GM19463 (cell line): ENCODE results near the gene CLEC18A.
"Not testable (repeated sequence)": the region's sequence is repeated elsewhere in the genome, so short reads cannot be mapped to it uniquely, and the experiment has no call there.

Source experiments
- ATAC-seq: cut with Tn5 transposase; IDR thresholded peaks from one replicate; pipeline ENCODE4 v1.9.1; 2021; ENCODE audit warnings: mild to moderate bottlenecking, moderate library complexity; ENCODE audit not compliant: unreplicated experiment

Gene CLEC18A

DNA sequence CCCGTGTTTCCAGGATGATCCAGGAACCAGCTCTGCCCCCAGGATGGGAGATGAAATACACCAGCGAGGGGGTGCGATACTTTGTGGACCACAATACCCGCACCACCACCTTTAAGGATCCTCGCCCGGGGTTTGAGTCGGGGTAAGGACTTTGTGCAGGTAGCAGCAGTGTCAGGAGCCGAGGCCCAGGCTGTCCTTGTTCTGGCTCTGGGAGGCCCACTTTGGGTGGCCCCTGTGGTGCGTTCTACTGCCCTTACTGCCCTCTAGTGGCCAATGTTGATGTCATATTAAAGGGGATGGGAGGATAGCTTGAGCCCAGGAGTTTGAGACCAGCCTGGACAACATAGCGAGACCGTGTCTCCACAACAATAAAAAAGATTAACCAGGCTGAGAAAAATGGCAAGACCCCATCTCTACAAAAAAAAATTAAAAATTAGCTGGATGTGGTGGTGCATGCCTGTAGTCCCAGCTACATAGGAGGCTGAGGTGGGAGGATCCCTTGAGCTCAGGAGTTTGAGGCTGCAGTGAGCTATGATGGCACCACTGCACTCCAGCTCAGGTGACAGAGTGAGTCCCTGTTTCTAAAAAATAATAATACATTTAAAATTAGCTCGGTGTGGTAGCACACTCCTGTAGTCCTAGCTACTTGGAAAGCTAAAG is 20.9 kb upstream of the CLEC18A start:
- no peak for ATAC-seq

DNA sequence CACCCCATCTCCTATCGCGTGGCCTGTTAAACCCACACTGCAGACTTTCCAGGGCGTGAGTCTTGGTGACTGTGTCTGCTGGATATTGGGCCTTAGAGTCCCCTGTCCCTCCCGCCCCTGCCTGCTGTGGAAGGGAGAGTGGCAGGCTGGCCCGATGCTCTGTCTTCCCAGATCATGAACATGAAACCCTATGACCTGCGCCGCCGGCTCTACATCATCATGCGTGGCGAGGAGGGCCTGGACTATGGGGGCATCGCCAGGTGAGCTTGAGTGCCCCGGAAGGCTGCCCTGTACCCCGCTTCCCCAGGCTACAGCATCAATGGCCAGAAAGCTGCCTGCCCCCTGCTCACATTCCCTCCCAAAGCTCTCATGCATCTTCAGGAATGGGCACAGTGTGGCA is 19.5 kb upstream of the CLEC18A start:
- ATAC-seq: no peak

- ATAC-seq: no peak
Measured at GRCh38 chr16:69932228-69932627, 18.9 kb upstream of the CLEC18A start.

- ATAC-seq: no peak
Measured at GRCh38 chr16:69932691-69933392, 18.3 kb upstream of the CLEC18A start.

GRCh38 chr16:69934044-69934443 is 17.1 kb upstream of the CLEC18A start:
- no peak for ATAC-seq

DNA sequence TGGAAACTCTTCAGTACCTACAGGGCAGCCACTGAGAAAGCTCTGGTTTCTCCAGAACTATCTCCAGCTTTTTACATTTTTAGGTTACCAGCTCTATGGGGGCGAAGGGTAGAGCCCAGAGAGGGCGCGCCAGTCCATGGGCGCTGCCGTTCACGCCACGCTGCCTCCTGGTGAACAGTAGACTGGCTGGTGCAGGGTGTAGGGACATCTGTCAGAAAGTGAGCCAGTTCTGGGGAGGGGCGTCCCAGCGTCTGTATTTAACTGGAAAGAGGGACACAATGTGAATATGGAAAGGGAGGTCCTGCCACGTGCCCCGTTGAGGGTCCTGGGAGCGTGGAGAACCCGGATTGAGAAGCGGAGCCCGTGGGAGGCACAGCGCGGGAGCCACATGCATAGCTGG is 16.4 kb upstream of the CLEC18A start:
- ATAC-seq: no peak

DNA sequence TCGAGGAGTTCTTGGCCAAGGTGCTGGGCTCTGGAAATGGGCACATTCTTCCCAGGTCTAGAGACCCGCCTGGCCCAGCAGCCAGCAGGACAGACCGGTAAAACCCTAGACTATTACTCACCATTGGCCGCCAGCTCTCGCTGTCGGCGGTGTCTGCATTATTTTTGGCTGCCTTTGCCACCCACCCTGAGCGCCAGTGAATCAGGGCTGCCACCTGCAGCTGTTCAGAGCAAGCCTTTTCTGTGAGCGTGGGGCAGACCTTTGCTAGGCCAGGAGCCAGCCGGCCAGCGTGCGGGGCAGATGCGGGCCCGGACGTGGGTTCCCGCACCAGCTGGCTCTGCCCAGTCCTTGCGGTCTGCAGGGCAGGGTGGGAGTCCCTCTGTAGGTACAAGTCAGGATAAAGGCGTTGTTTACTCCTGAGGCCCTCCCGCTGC is 15.8 kb upstream of the CLEC18A start:
- no peak for ATAC-seq

DNA sequence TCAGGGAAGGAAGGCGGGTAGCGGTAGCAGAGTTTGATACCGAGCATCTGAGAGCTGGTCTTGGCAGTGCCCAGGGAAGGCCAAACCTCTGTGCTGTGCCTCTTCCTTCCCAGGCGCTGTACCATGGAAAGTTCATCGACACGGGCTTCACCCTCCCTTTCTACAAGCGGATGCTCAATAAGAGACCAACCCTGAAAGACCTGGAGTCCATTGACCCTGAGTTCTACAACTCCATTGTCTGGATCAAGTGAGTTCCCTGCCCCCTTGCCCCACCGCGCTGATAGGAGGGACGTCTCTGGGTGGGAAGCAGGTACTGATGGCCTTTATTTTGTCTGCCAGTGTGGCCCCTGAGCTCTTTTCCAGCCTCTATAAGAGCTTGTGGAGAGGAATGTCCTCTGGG is 15.4 kb upstream of the CLEC18A start:
- ATAC-seq: no peak

GRCh38 chr16:69936252-69936651 is 14.9 kb upstream of the CLEC18A start:
- ATAC-seq: no peak

DNA sequence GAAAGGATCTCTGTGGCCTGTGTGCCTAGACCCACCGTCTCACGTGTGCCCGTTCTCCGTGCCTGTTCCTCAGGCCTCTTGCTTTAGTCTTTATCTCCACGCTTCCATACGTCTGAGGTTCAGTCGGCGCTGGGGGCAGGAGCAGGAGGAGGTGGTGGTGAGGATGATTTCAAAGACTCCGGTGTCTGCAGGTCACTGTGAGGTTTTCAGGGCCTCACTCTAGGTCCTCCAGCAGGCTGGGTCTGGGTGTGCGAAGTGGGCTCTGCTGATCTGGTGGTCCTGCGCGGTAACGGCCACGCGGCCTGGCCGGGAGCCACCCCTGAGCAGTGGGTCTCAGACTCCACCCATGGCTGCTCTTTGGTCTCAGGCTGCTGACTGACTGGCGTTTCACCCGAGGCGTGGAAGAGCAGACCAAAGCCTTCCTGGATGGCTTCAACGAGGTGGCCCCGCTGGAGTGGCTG is 14.4 kb upstream of the CLEC18A start:
- no peak for ATAC-seq

GRCh38 chr16:69937465-69937951 is 13.6 kb upstream of the CLEC18A start:
- ATAC-seq: no peak

- no peak for ATAC-seq
Measured at GRCh38 chr16:69938981-69939820, 11.9 kb upstream of the CLEC18A start.

- ATAC-seq: no peak
Measured at GRCh38 chr16:69939821-69940585, 11.1 kb upstream of the CLEC18A start.

DNA sequence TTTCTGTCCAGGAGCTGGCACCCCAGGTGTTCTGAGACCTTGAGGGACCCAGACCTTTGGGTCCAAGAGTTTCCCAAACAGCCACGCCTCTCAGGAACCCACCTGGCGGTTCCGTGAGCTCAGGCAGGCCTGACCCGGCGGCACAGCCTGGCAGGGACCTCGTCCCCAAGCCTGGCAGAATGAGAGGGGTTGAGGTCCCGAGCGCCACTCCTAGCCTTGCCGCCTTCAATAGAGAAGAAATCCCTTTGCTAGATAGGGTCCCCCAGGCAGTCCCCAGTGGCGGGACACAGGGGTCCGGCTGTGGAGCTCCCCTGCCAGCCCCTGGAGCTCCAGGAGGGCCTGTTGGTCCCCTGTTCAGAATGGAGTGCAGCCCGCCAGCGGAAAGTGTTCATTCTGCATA is 10.5 kb upstream of the CLEC18A start:
- no peak for ATAC-seq

- no peak for ATAC-seq
Measured at GRCh38 chr16:69941251-69942098, 9.7 kb upstream of the CLEC18A start.

DNA sequence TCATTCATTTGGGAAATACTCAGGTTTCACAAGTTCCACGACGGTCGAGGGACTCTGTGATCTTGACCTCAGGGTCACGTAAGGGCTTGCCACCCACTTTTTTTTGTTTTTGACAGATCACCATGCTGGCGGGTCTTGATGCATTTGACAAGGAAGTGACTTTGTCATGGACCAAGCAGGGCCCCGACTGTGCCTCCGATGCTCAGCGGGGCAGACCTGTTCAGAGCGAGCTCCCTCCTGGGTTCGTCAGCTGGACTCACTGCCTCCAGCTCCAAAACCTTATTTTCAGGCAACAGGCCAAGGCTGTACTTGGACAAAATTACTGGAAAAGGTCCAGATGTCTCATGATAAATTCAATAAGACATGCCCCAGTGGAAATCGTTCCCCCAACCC is 9.0 kb upstream of the CLEC18A start:
- no peak for ATAC-seq

DNA sequence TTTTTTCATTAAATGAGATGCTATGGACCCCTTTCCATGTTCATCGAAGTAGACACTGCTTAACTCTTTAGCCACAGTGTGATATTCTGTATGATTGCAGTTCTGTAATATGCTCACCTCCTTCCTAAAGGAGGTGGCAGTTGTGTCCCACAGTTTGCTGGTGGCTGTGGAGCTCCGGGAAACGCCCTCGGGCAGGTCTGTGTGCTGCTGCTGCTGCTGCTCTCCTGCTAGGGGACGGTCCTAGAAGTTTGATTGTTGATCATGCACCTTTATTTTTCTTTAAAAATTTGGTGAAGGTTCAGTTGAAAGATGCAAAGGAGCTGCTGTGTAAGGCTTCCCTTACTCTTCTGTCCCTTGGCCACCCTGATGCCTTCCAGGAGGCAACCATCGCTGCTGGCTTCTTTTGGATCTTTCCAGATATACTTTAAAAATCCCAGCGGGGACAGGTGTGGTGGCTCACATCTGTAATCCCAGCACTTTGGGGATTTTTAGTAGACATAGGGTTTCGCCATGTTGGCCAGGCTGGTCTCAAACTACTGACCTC is 8.4 kb upstream of the CLEC18A start:
- no peak for ATAC-seq

GRCh38 chr16:69943241-69944036 is 7.7 kb upstream of the CLEC18A start:
- not testable (repeated sequence) for ATAC-seq

GRCh38 chr16:69950411-69950810 is 723 bp upstream of the CLEC18A start:
- ATAC-seq: not testable (repeated sequence)
